HCT116 (cell line): ENCODE results near the gene MADD. TPM values are rescaled to one million over a fixed set of nuclear protein-coding genes. Genes with fewer than 3 reads are reported as not detected.

Source experiments
- ATAC-seq: fragments of 200-7000 bp; cut with Tn5 transposase; 2 replicates; pipeline ENCODE4 v1.9.1; 2020; ENCODE audit warnings: mild to moderate bottlenecking, moderate library complexity
- BruUV-seq: library from RNA; stranded (reverse); fragments of 400-500 nt; replicated peaks from 2 replicates; lab custom pipeline; 2021; lab: Mats Ljungman, UMichigan
- CTCF ChIA-PET: fragments of 300-600 bp; sonication (Branson Sonifier 250); formaldehyde crosslinking; loops from one replicate; lab custom pipeline; 2021; ENCODE audit warnings: antibody characterized with exemption; lab: Charles Lee
- POLR2A ChIA-PET: fragments of 300-600, 350-600 bp; sonication (Branson Sonifier 250); formaldehyde crosslinking; loops from one replicate; lab custom pipeline; 2021; ENCODE audit warnings: antibody characterized with exemption; lab: Charles Lee
- RAD21 ChIA-PET, 2 experiments: fragments of 300-600 bp; sonication (Branson Sonifier 250); formaldehyde crosslinking; loops; one replicate each; lab custom pipeline; 2023; ENCODE audit warnings: low total read pairs in 2 of 2; ENCODE audit not compliant: uncharacterized antibody in 2 of 2, unreplicated experiment in 2 of 2, low non-redundant PET in 1 of 2; lab: Charles Lee
- DNase-seq: peaks from one replicate; pipeline ENCODE4 v3.0.0-alpha.2; 2010; ENCODE audit warnings: low read depth, low spot score
- H2AFZ ChIP-seq: fragments of 200-600 bp; shearing (Covaris generic), sonication (generic); 2 replicates; pipeline ENCODE4 v1.6.1; 2017; ENCODE audit warnings: low read depth, mixed run types, mixed read lengths, antibody characterized with exemption, low read length; ENCODE audit not compliant: poor library complexity, severe bottlenecking
- H3K27ac ChIP-seq: 2 replicates; pipeline ENCODE4 v1.5.1; 2012; ENCODE audit warnings: low read depth, low read length
- H3K27me3 ChIP-seq: fragments of 200-600 bp; sonication (generic); 2 replicates; pipeline ENCODE4 v1.6.1; 2016; ENCODE audit warnings: mixed run types, low read length, mixed read lengths; ENCODE audit not compliant: insufficient read depth
- H3K36me3 ChIP-seq, 2 experiments: fragments of 200-500 bp in 1 of 2; fragments of 200-600 bp in 1 of 2; sonication (Bioruptor generic) in 1 of 2; sonication (generic) in 1 of 2; 2 replicates each; pipeline versions ENCODE4 v1.5.1 to v1.6.1; 2014 to 2016; ENCODE audit warnings: low read length in 2 of 2, inconsistent platforms in 1 of 2, mixed read lengths in 1 of 2, mixed run types in 1 of 2; ENCODE audit not compliant: insufficient read depth in 2 of 2, control insufficient read depth in 1 of 2
- H3K4me1 ChIP-seq, 2 experiments: fragments of 200-600 bp in 1 of 2; sonication (generic) in 1 of 2; 2 replicates each; pipeline versions ENCODE4 v1.5.1 to v1.6.1; 2012 to 2017; ENCODE audit warnings: low read length in 2 of 2, inconsistent platforms in 1 of 2, mild to moderate bottlenecking in 1 of 2, mixed read lengths in 1 of 2, mixed run types in 1 of 2, moderate library complexity in 1 of 2; ENCODE audit not compliant: insufficient read depth in 2 of 2, control insufficient read depth in 1 of 2
- H3K4me2 ChIP-seq: fragments of 200-600 bp; sonication (generic); 2 replicates; pipeline ENCODE4 v1.6.1; 2017; ENCODE audit warnings: mixed run types, low read length, mixed read lengths
- H3K4me3 ChIP-seq, 2 experiments: fragments of 200-600 bp in 1 of 2; sonication (generic) in 1 of 2; replicated peaks in 1 of 2; 2 replicates each; pipeline ENCODE4 v1.5.1; 2011 to 2016; ENCODE audit warnings: low read length in 2 of 2, control low read depth in 1 of 2, low read depth in 1 of 2, mild to moderate bottlenecking in 1 of 2, mixed read lengths in 1 of 2, mixed run types in 1 of 2
- H3K79me2 ChIP-seq: fragments of 200-600 bp; sonication (generic); 2 replicates; pipeline ENCODE4 v1.6.1; 2017; ENCODE audit warnings: mild to moderate bottlenecking, mixed run types, low read length, moderate library complexity, mixed read lengths; ENCODE audit not compliant: insufficient read depth
- H3K9ac ChIP-seq: fragments of 200-600 bp; sonication (generic); 2 replicates; pipeline ENCODE4 v1.6.1; 2016; ENCODE audit warnings: low read length, mixed read lengths
- H3K9me2 ChIP-seq: fragments of 200-600 bp; sonication (generic), shearing (Covaris generic); 2 replicates; pipeline ENCODE4 v1.6.1; 2017; ENCODE audit warnings: mixed run types, mild to moderate bottlenecking, moderate library complexity; ENCODE audit not compliant: insufficient read depth
- H3K9me3 ChIP-seq, 2 experiments: fragments of 200-500 bp in 1 of 2; fragments of 200-600 bp in 1 of 2; sonication (Bioruptor generic) in 1 of 2; sonication (generic) in 1 of 2; 2 replicates each; pipeline ENCODE4 v1.6.1; 2014 to 2017; ENCODE audit warnings: low read length in 2 of 2, mixed read lengths in 2 of 2, inconsistent platforms in 1 of 2, low read depth in 1 of 2, mild to moderate bottlenecking in 1 of 2, mixed run types in 1 of 2, moderate library complexity in 1 of 2; ENCODE audit not compliant: control insufficient read depth in 1 of 2, insufficient read depth in 1 of 2
- H4K20me1 ChIP-seq: fragments of 200-600 bp; sonication (generic), shearing (Covaris generic); 2 replicates; pipeline ENCODE4 v1.6.1; 2017; ENCODE audit warnings: mixed run types, mild to moderate bottlenecking, moderate library complexity; ENCODE audit not compliant: insufficient read depth
- CBX3 ChIP-seq: IDR thresholded peaks from 2 replicates; pipeline ENCODE4 v1.6.1; 2012; ENCODE audit warnings: low read depth
- EGR1 ChIP-seq: IDR thresholded peaks from 2 replicates; pipeline ENCODE4 v1.6.1; 2012; ENCODE audit warnings: low read depth
- EZH2 ChIP-seq: fragments of 200-600 bp; sonication (generic); IDR thresholded peaks from 2 replicates; pipeline ENCODE4 v1.6.1; 2017; ENCODE audit warnings: antibody characterized with exemption, mixed run types
- FOSL1 ChIP-seq: IDR thresholded peaks from 2 replicates; pipeline ENCODE4 v1.6.1; 2012; ENCODE audit warnings: low read depth
- POLR2A ChIP-seq: IDR thresholded peaks from 2 replicates; pipeline ENCODE4 v1.7.0; 2011; ENCODE audit warnings: borderline replicate concordance; ENCODE audit not compliant: insufficient read depth, insufficient read length; ENCODE audit errors: extremely low read depth
- POLR2AphosphoS5 ChIP-seq: IDR thresholded peaks from 2 replicates; pipeline ENCODE4 v1.6.1; 2011; ENCODE audit warnings: mild to moderate bottlenecking, low read depth, low read length, moderate library complexity
- RAD21 ChIP-seq: IDR thresholded peaks from 2 replicates; pipeline ENCODE4 v1.6.1; 2012; ENCODE audit warnings: low read depth, mild to moderate bottlenecking
- SIN3A ChIP-seq: IDR thresholded peaks from 2 replicates; pipeline ENCODE4 v1.6.1; 2012; ENCODE audit warnings: low read depth
- SRF ChIP-seq: IDR thresholded peaks from 2 replicates; pipeline ENCODE4 v1.6.1; 2012; ENCODE audit warnings: low read depth
- TCF7L2 ChIP-seq: IDR thresholded peaks from 2 replicates; pipeline ENCODE4 v1.7.0; 2011; ENCODE audit warnings: borderline replicate concordance, inconsistent platforms; ENCODE audit not compliant: insufficient read depth, insufficient read length; ENCODE audit errors: extremely low read depth
- YY1 ChIP-seq: IDR thresholded peaks from 2 replicates; pipeline ENCODE4 v1.6.1; 2011; ENCODE audit warnings: low read length, low read depth, moderate library complexity, mild to moderate bottlenecking; ENCODE audit not compliant: insufficient replicate concordance; ENCODE audit errors: extremely low read depth
- ZNF274 ChIP-seq: fragments of 200-500 bp; sonication (Bioruptor generic); IDR thresholded peaks from 2 replicates; pipeline ENCODE4 v1.6.1; 2014; ENCODE audit warnings: mild to moderate bottlenecking, low read depth, low read length, inconsistent platforms
- intact Hi-C: fragments of 100-400 bp; cut with micrococcal nuclease; formaldehyde crosslinking; loops from 2 replicates; pipeline ENCODE4 v1.10.0; 2022
- total RNA-seq: library from RNA; stranded (reverse); gene quantifications from one replicate; pipeline ENCODE4 v1.2.1, GENCODE V29; 2021; ENCODE audit not compliant: unreplicated experiment
- TF ChIP-seq, protein P1 (sequence below): IDR thresholded peaks from 2 replicates; pipeline ENCODE4 v1.6.1; 2011; ENCODE audit warnings: mild to moderate bottlenecking, low read length, moderate library complexity; ENCODE audit not compliant: insufficient replicate concordance; ENCODE audit errors: extremely low read depth
- TF ChIP-seq, protein P2 (sequence below): IDR thresholded peaks from 2 replicates; pipeline ENCODE4 v1.6.1; 2012

The MADD gene
- total RNA-seq, 1 experiment from 2014 or later, result 37.1 TPM

DNA sequence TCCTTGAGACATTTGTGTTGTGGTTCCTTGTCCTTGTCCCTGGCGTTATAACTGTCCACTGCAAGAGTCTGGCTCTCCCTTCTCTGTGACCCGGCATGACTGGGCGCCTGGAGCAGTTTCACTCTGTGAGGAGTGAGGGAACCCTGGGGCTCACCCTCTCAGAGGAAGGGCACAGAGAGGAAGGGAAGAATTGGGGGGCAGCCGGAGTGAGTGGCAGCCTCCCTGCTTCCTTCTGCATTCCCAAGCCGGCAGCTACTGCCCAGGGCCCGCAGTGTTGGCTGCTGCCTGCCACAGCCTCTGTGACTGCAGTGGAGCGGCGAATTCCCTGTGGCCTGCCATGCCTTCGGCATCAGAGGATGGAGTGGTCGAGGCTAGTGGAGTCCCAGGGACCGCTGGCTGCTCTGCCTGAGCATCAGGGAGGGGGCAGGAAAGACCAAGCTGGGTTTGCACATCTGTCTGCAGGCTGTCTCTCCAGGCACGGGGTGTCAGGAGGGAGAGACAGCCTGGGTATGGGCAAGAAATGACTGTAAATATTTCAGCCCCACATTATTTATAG lies 59.6 kb downstream of the MADD start:
- ATAC-seq, result no peak
- H3K79me2 ChIP-seq, result no peaks in the 10 kb centered on the region
- H3K4me2 ChIP-seq, result no peak overlapping the region
- no peak for TF ChIP-seq EGR1
- H3K27ac ChIP-seq, result no peak overlapping the region
- RAD21 ChIA-PET, result no interaction called here
- no peak for DNase-seq
- no peaks in the 10 kb centered on the region for H3K4me1 ChIP-seq
- H2AFZ ChIP-seq, result no peak overlapping the region
- H4K20me1 ChIP-seq, result no peaks in the 10 kb centered on the region
- POLR2A ChIA-PET, result no interaction called here
- no TSS peak for BruUV-seq
- H3K27me3 ChIP-seq, result no peaks in the 10 kb centered on the region
- CTCF ChIA-PET, result no interaction called here
- H3K9ac ChIP-seq, result no peak overlapping the region
- no peaks in the 10 kb centered on the region for H3K9me2 ChIP-seq
- peaks cover 7 to 12% of the 10 kb centered on the region in 2 experiments; a peak in 3 of 4 replicates for H3K36me3 ChIP-seq
- H3K4me3 ChIP-seq, result no peak overlapping the region
- intact Hi-C loops, result no loop called here
- H3K9me3 ChIP-seq, result no peaks in the 10 kb centered on the region

DNA sequence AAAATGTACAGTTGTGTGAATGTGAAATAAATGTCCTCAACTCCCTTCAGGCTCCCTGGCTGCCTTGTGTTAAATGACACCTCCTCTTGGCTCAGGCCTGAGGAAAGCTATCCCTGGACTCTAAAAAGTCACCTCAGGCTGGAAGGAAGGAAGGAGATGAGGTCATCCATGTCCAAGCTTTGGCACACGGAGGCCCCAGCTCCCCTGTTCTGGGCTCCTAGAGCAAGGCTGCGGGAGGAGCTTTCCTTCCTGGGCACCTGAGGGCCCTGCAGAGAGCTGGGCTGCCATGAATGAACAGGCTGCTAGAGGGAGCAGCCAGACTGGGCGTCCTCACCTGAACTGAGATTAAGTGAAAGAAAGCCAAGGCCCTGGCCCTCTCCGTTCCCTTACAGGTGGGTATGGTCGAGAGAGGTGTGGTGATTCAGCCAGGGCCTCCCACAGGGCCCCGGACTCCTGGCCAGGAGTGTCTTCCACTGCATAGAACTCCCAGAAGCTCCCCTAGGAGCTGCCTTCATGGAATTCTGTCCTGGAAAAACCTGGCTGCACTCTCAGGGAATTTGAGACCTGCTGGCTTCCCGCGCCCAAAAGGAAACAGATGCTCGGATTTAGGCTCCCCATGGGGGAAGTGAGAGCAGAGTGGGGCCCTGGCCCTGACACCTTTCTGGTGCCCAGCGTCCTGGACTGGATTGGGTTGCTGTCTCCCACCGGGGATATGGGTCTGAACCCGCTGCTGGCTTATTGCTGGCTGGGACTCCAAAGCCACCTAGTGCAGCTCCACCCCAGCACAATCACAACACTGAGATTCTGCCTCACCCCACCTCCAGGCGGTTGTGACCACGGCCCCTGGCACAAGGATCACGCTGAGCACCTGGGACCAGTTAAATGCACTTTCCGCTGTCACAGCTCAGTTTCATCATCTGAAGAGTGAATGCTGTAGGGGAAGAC lies 60.3 kb downstream of the MADD start:
- RAD21 ChIA-PET, result no interaction called here
- H3K4me1 ChIP-seq, result no peaks in the 10 kb centered on the region
- no peak overlapping the region for H2AFZ ChIP-seq
- peaks cover 7 to 10% of the 10 kb centered on the region in 2 experiments; a peak in 3 of 4 replicates for H3K36me3 ChIP-seq
- intact Hi-C loops, result no loop called here
- no peak for DNase-seq
- H3K27ac ChIP-seq, result no peak overlapping the region
- H3K4me3 ChIP-seq, result no peak overlapping the region
- H3K9me3 ChIP-seq, result no peaks in the 10 kb centered on the region
- POLR2A ChIA-PET, result no interaction called here
- H3K4me2 ChIP-seq, result no peak overlapping the region
- H3K79me2 ChIP-seq, result no peaks in the 10 kb centered on the region
- H4K20me1 ChIP-seq, result no peaks in the 10 kb centered on the region
- H3K27me3 ChIP-seq, result no peaks in the 10 kb centered on the region
- ATAC-seq, result peak; percentile 52
- no peak overlapping the region for H3K9ac ChIP-seq
- H3K9me2 ChIP-seq, result no peaks in the 10 kb centered on the region
- BruUV-seq, result no TSS peak
- TF ChIP-seq EZH2 (no peak), YY1 (no peak), FOSL1 (no peak), SIN3A (no peak), POLR2A (no peak), POLR2AphosphoS5 (no peak), RAD21 (no peak), CBX3 (no peak), ZNF274 (no peak), SRF (no peak), TCF7L2 (no peak)
- TF ChIP-seq, protein P1, sequence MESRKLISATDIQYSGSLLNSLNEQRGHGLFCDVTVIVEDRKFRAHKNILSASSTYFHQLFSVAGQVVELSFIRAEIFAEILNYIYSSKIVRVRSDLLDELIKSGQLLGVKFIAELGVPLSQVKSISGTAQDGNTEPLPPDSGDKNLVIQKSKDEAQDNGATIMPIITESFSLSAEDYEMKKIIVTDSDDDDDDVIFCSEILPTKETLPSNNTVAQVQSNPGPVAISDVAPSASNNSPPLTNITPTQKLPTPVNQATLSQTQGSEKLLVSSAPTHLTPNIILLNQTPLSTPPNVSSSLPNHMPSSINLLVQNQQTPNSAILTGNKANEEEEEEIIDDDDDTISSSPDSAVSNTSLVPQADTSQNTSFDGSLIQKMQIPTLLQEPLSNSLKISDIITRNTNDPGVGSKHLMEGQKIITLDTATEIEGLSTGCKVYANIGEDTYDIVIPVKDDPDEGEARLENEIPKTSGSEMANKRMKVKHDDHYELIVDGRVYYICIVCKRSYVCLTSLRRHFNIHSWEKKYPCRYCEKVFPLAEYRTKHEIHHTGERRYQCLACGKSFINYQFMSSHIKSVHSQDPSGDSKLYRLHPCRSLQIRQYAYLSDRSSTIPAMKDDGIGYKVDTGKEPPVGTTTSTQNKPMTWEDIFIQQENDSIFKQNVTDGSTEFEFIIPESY, result no peak
- TF ChIP-seq, protein P2, sequence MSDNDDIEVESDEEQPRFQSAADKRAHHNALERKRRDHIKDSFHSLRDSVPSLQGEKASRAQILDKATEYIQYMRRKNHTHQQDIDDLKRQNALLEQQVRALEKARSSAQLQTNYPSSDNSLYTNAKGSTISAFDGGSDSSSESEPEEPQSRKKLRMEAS, result no peak
- CTCF ChIA-PET, result no interaction called here
